Activated naive CD4-positive, alpha-beta T cell treated with anti-CD3 and anti-CD28 coated beads, Interleukin-2, amount 50 U/mL, for 24 hours (primary cell): Measurements from ENCODE around the gene BICD1.
A peak's percentile ranks its signal among the peaks of the same experiment; 100 is the strongest.

ENCODE experiments used
- H3K27ac Mint-ChIP-seq: one replicate; pipeline ENCODE4 v1.8.0; 2021; ENCODE audit warnings: mild to moderate bottlenecking, mixed read lengths
- H3K27me3 Mint-ChIP-seq: one replicate; pipeline ENCODE4 v1.8.0; 2021; ENCODE audit warnings: mixed read lengths
- H3K36me3 Mint-ChIP-seq: one replicate; pipeline ENCODE4 v1.8.0; 2021; ENCODE audit warnings: mixed read lengths
- H3K4me1 Mint-ChIP-seq: one replicate; pipeline ENCODE4 v1.8.0; 2021; ENCODE audit warnings: mixed read lengths
- H3K4me3 Mint-ChIP-seq: one replicate; pipeline ENCODE4 v1.8.0; 2021; ENCODE audit warnings: mild to moderate bottlenecking, mixed read lengths
- H3K9me3 Mint-ChIP-seq: one replicate; pipeline ENCODE4 v1.8.0; 2021; ENCODE audit warnings: mixed read lengths

The BICD1 gene

DNA sequence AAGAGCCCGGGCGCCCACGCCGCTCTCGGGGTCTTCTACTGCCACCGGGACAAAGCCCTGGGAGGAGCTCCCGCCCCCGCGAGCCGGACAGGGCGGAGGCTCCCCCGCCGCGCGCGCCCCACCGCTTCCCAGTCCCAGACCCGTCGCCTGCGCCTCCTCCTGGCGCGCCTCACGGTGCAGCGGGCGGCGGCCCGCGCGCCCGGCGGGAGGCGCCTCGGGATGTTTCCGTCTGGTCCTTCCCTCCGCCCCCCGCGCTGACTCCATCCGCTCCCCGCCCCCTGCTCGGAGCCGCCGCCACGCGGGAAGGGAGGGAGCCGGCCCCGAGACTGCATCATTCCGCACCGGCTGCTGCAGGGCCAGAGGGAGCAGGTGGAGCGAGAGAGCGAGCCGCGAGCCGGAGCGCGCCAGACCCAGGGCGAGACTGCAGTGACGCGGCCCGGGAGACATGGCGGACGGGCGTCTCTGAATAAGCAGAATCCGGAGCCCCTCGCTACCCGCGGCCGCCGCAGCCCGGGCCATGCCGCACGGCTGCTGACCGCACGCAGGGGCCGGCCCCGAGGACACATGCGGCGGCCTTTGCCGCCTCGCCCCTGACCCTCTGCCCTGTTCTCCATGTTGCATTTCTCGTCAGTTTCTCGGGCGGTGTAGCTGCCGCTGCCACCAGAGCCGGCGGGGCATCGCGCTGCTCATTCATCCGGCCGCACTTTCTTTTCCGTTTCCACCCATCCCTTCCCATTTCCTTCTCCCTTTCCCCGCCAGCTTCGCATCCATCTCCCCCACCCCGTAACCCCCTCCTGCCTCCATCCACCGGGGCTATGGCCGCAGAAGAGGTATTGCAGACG is at the start of gene BICD1:
BICD1 (plus strand) TSS at position 331 of the 842 bp plus-strand sequence; CDS start at position 816, 485 bp downstream.
- H3K4me3 Mint-ChIP-seq, result peak within 1 kb of the TSS; percentile 94
- H3K9me3 Mint-ChIP-seq, result no peaks in the 10 kb centered on the region
- H3K27me3 Mint-ChIP-seq, result no peaks in the 10 kb centered on the region
- peaks cover 32% of the 10 kb centered on the region for H3K4me1 Mint-ChIP-seq
- peaks cover 2% of the 10 kb centered on the region for H3K36me3 Mint-ChIP-seq
- peak within 1 kb of the TSS; percentile 93 for H3K27ac Mint-ChIP-seq

DNA sequence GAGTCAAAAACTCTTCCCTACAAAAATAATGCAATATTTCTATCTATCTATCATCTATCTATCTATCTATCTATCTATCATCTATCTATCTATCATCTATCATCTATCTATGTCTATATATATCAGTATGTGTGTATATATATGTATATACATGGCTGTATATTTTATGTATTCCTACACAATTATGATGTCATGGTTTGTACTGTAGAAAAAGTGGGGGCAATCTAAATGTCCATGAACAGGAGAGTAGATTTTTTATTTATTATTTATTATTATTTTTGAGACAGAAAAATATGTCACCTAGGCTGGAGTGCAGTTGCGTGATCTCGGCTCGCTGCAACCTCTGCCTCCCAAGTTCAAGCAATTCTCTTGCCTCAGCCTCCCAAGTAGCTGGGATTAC is 45.6 kb upstream of the BICD1 start:
- no peak overlapping the region for H3K27ac Mint-ChIP-seq
- no peaks in the 10 kb centered on the region for H3K9me3 Mint-ChIP-seq
- H3K36me3 Mint-ChIP-seq, result no peaks in the 10 kb centered on the region
- H3K27me3 Mint-ChIP-seq, result no peaks in the 10 kb centered on the region
- peaks cover 12% of the 10 kb centered on the region for H3K4me1 Mint-ChIP-seq
- no peak overlapping the region for H3K4me3 Mint-ChIP-seq

- Mint-ChIP-seq H3K9me3 (no peaks in the 10 kb centered on the region), H3K36me3 (no peaks in the 10 kb centered on the region), H3K27ac (no peak overlapping the region), H3K4me1 (peaks cover 12% of the 10 kb centered on the region), H3K27me3 (no peaks in the 10 kb centered on the region), H3K4me3 (no peak overlapping the region)
Observed at GRCh38 chr12:32062881-32063280, 43.8 kb upstream of the BICD1 start.

GRCh38 chr12:32063796-32064195 is 42.9 kb upstream of the BICD1 start:
- Mint-ChIP-seq H3K36me3 (no peaks in the 10 kb centered on the region), H3K9me3 (no peaks in the 10 kb centered on the region), H3K27me3 (no peaks in the 10 kb centered on the region), H3K4me1 (peaks cover 12% of the 10 kb centered on the region), H3K4me3 (no peak overlapping the region), H3K27ac (no peak overlapping the region)

GRCh38 chr12:32066206-32066605 is 40.4 kb upstream of the BICD1 start:
- no peaks in the 10 kb centered on the region for H3K36me3 Mint-ChIP-seq
- no peaks in the 10 kb centered on the region for H3K9me3 Mint-ChIP-seq
- no peak overlapping the region for H3K27ac Mint-ChIP-seq
- H3K27me3 Mint-ChIP-seq, result no peaks in the 10 kb centered on the region
- H3K4me3 Mint-ChIP-seq, result no peak overlapping the region
- no peaks in the 10 kb centered on the region for H3K4me1 Mint-ChIP-seq

DNA sequence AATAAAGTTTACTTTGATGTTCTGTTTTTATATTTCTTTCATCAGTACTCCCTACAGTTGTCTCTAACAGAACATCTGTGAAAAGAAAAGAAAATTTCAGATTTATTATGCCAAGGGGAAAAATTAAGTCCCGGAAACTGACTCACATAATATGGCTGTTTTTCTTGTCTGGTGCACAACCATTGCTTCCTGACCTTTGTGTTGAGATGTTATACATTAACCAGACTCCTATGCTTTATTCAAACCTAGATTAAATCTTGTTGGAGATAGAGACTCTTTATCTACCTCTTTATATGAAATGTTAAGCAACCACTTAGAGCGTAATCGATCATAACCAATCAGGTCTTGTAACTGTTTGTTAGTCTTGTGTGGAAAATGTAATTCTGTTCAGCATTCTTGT is 37.6 kb upstream of the BICD1 start:
- Mint-ChIP-seq H3K27ac (no peak overlapping the region), H3K36me3 (no peaks in the 10 kb centered on the region), H3K4me3 (no peak overlapping the region), H3K4me1 (no peaks in the 10 kb centered on the region), H3K27me3 (no peaks in the 10 kb centered on the region), H3K9me3 (no peaks in the 10 kb centered on the region)

- Mint-ChIP-seq H3K9me3 (no peaks in the 10 kb centered on the region), H3K4me1 (no peaks in the 10 kb centered on the region), H3K27ac (no peak overlapping the region), H3K4me3 (no peak overlapping the region), H3K36me3 (no peaks in the 10 kb centered on the region), H3K27me3 (no peaks in the 10 kb centered on the region)
Observed at GRCh38 chr12:32069731-32070130, 36.9 kb upstream of the BICD1 start.

DNA sequence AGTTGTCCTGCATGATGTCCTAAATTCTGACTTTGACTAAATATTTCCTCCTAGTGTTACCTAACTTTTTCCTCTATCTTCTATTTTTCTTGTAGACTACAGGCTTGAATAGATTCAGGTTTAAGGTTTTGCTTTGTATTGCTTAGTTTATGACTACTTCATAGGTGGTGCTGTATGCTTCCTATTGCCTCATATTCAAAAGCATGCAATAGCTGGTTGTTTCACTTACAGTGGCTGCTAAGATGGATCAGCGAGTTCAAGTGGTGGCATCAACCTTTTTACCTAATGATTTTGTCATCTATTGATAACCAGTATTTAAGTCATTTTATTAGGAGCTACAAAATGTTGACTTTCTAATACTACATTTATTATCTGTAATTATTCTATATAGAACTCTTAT is 36.3 kb upstream of the BICD1 start:
- H3K36me3 Mint-ChIP-seq, result no peaks in the 10 kb centered on the region

DNA sequence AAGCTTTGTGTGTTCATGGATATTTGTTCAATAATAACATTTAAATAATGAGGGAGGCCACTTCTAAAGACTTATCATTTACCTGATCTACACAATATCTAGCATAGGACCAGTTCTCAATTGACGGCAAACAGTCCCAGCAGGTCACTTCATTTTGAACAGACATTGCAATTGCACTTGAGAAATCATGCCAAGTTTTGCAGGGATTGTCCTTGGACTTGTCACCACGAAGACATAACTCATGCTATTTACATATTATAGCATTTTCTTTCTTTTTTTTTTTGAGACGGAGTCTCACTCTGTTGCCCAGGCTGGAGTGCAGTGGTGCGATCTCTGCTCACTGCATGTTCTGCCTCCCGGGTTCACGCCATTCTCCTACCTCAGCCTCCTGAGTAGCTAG is 34.5 kb upstream of the BICD1 start:
- Mint-ChIP-seq H3K27me3 (no peaks in the 10 kb centered on the region), H3K36me3 (no peaks in the 10 kb centered on the region), H3K4me1 (no peaks in the 10 kb centered on the region), H3K27ac (no peak overlapping the region), H3K4me3 (no peak overlapping the region), H3K9me3 (no peaks in the 10 kb centered on the region)

More for the DNA sequence above, 36.3 kb upstream of the BICD1 start:
- Mint-ChIP-seq H3K27ac (no peak overlapping the region), H3K4me1 (no peaks in the 10 kb centered on the region), H3K9me3 (no peaks in the 10 kb centered on the region), H3K4me3 (no peak overlapping the region), H3K27me3 (no peaks in the 10 kb centered on the region)

GRCh38 chr12:32074432-32074831 is 32.2 kb upstream of the BICD1 start:
- no peaks in the 10 kb centered on the region for H3K27me3 Mint-ChIP-seq
- no peaks in the 10 kb centered on the region for H3K4me1 Mint-ChIP-seq
- no peaks in the 10 kb centered on the region for H3K36me3 Mint-ChIP-seq
- H3K27ac Mint-ChIP-seq, result peak overlapping the region; percentile 46
- no peak overlapping the region for H3K4me3 Mint-ChIP-seq
- no peaks in the 10 kb centered on the region for H3K9me3 Mint-ChIP-seq

- Mint-ChIP-seq H3K9me3 (no peaks in the 10 kb centered on the region), H3K36me3 (no peaks in the 10 kb centered on the region), H3K4me1 (no peaks in the 10 kb centered on the region), H3K27me3 (no peaks in the 10 kb centered on the region), H3K27ac (no peak overlapping the region), H3K4me3 (no peak overlapping the region)
Observed at GRCh38 chr12:32076941-32077340, 29.7 kb upstream of the BICD1 start.

DNA sequence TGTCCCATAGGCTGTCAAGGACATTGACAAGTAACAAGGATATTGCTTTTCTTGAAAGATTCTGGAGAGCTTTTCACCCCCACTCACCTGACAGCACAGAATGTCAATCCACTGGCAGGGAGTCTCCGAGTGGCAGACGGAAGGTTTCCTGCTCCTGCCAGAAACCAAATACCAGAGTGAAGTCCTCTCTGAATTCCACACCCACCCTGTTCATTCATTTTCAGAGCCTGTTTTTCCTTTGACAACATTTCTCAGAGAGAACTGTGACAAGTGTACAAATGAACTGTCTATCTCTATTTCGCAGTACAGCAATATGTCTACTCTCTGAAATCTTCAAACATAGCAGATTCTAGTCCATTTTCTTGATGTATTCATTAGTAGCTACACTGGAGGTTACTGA is 26.2 kb upstream of the BICD1 start:
- H3K27ac Mint-ChIP-seq, result no peak overlapping the region
- H3K4me3 Mint-ChIP-seq, result no peak overlapping the region
- no peaks in the 10 kb centered on the region for H3K4me1 Mint-ChIP-seq
- H3K9me3 Mint-ChIP-seq, result no peaks in the 10 kb centered on the region
- no peaks in the 10 kb centered on the region for H3K27me3 Mint-ChIP-seq
- no peaks in the 10 kb centered on the region for H3K36me3 Mint-ChIP-seq

- H3K4me3 Mint-ChIP-seq, result no peak overlapping the region
- no peaks in the 10 kb centered on the region for H3K9me3 Mint-ChIP-seq
- no peaks in the 10 kb centered on the region for H3K4me1 Mint-ChIP-seq
- H3K36me3 Mint-ChIP-seq, result no peaks in the 10 kb centered on the region
- H3K27ac Mint-ChIP-seq, result no peak overlapping the region
- H3K27me3 Mint-ChIP-seq, result no peaks in the 10 kb centered on the region
Observed at GRCh38 chr12:32083489-32083888, 23.2 kb upstream of the BICD1 start.

DNA sequence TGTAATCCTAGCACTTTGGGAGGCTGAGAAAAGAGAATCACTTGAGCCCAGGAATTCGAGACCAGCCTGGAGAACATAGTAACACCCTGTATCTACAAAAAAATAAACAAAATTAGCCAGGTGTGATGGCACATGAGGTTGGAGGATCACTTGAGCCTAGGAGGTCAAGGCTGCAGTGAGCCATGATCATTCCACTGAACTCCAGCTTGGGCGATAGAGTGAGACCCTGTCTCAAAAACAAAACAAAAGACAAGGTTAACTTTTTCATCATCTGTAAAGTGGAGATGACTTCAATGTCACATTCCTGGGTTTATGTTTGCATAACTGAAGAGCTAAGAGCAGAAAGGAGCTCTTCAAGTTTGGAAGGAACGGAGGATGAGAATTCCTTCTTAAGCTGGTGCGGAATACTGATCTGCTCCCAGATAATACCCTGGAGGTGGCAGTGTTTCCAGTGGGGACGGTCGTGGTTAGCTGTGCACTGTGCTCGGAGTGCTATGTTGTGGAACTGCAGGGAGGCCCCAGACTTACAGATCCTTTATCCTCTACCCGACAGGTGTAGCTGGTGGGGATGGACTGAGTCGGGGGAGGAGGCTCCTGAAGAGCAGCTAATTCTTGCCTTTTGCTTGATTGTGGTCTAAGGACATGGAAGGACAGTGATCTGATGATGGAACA is 22.5 kb upstream of the BICD1 start:
- no peaks in the 10 kb centered on the region for H3K36me3 Mint-ChIP-seq
- H3K27ac Mint-ChIP-seq, result no peak overlapping the region

GRCh38 chr12:32084753-32085152 is 21.9 kb upstream of the BICD1 start:
- H3K9me3 Mint-ChIP-seq, result no peaks in the 10 kb centered on the region

More for the DNA sequence above, 22.5 kb upstream of the BICD1 start:
- Mint-ChIP-seq H3K27me3 (no peaks in the 10 kb centered on the region), H3K9me3 (no peaks in the 10 kb centered on the region), H3K4me3 (no peak overlapping the region), H3K4me1 (no peaks in the 10 kb centered on the region)

DNA sequence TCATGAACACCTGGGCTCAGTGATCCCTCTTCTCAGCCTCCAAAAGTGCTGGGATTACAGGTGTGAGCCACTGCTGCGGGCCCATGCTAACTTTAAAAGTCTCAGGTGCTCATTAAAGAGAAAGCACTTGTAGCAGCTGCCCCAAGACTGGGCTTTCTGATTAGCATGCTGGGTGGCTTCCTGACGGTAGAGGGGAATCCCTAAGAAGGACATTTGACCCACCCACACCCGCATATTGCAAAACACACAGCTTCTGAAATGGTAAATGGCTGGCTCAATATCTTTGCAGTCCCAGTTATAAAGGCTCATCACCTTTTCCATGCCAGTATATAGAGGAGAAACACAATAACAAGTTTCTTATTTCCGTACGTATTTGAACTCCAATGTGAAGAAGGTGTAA is 19.3 kb upstream of the BICD1 start:
- H3K9me3 Mint-ChIP-seq, result no peaks in the 10 kb centered on the region
- no peaks in the 10 kb centered on the region for H3K27me3 Mint-ChIP-seq
- H3K36me3 Mint-ChIP-seq, result no peaks in the 10 kb centered on the region
- no peak overlapping the region for H3K27ac Mint-ChIP-seq
- no peak overlapping the region for H3K4me3 Mint-ChIP-seq
- H3K4me1 Mint-ChIP-seq, result no peaks in the 10 kb centered on the region

More at GRCh38 chr12:32084753-32085152, 21.9 kb upstream of the BICD1 start:
- Mint-ChIP-seq H3K4me3 (no peak overlapping the region), H3K4me1 (no peaks in the 10 kb centered on the region), H3K27me3 (no peaks in the 10 kb centered on the region), H3K27ac (no peak overlapping the region), H3K36me3 (no peaks in the 10 kb centered on the region)
